GM23338 (cell line): Measurements from ENCODE around the gene GSN.

Experiments
- CREB1 ChIP-seq: fragments of 250-450 bp; sonication (Bioruptor Pico); IDR thresholded peaks from 2 replicates; pipeline ENCODE4 v1.5.0; 2020; ENCODE audit warnings: low read depth, mild to moderate bottlenecking, moderate library complexity
- EZH2 ChIP-seq: fragments of 200-600 bp; sonication (generic); IDR thresholded peaks from one replicate; pipeline ENCODE4 v1.8.0; 2017; ENCODE audit warnings: antibody characterized with exemption, mild to moderate bottlenecking, low read depth; ENCODE audit not compliant: unreplicated experiment
- EZH2phosphoT487 ChIP-seq: fragments of 200-600 bp; sonication (generic); IDR thresholded peaks from one replicate; pipeline ENCODE4 v1.8.1; 2018; ENCODE audit warnings: antibody characterized with exemption; ENCODE audit not compliant: unreplicated experiment
- JUNB ChIP-seq: IDR thresholded peaks from one replicate; pipeline ENCODE4 v1.6.1; 2016; ENCODE audit warnings: antibody characterized with exemption; ENCODE audit not compliant: unreplicated experiment
- POLR2AphosphoS5 ChIP-seq: IDR thresholded peaks from 2 replicates; pipeline ENCODE4 v1.6.1; 2016; ENCODE audit warnings: antibody characterized with exemption, low read depth
- STAT1 ChIP-seq: IDR thresholded peaks from one replicate; pipeline ENCODE4 v1.6.1; 2016; ENCODE audit warnings: antibody characterized with exemption; ENCODE audit not compliant: unreplicated experiment
- ZNF114 ChIP-seq: fragments of 250-450 bp; sonication (Bioruptor Pico); IDR thresholded peaks from 2 replicates; pipeline ENCODE4 v1.5.0; 2020; ENCODE audit warnings: mild to moderate bottlenecking, moderate library complexity
- TF ChIP-seq, protein P1 (sequence below), 2 experiments: fragments of 200-600 bp in 1 of 2; sonication (generic) in 1 of 2; conservative IDR thresholded peaks; 2 replicates each; pipeline versions ENCODE4 v1.5.1 to v1.6.1; 2016 to 2017; ENCODE audit warnings: antibody characterized with exemption in 2 of 2, low read depth in 2 of 2, mild to moderate bottlenecking in 2 of 2, moderate library complexity in 1 of 2
- TF ChIP-seq, protein P2 (sequence below): IDR thresholded peaks from one replicate; pipeline ENCODE4 v1.6.1; 2018; ENCODE audit warnings: antibody characterized with exemption; ENCODE audit not compliant: unreplicated experiment
- TF ChIP-seq, protein P3 (sequence below): IDR thresholded peaks from 2 replicates; pipeline ENCODE4 v1.6.1; 2016; ENCODE audit warnings: antibody characterized with exemption

DNA sequence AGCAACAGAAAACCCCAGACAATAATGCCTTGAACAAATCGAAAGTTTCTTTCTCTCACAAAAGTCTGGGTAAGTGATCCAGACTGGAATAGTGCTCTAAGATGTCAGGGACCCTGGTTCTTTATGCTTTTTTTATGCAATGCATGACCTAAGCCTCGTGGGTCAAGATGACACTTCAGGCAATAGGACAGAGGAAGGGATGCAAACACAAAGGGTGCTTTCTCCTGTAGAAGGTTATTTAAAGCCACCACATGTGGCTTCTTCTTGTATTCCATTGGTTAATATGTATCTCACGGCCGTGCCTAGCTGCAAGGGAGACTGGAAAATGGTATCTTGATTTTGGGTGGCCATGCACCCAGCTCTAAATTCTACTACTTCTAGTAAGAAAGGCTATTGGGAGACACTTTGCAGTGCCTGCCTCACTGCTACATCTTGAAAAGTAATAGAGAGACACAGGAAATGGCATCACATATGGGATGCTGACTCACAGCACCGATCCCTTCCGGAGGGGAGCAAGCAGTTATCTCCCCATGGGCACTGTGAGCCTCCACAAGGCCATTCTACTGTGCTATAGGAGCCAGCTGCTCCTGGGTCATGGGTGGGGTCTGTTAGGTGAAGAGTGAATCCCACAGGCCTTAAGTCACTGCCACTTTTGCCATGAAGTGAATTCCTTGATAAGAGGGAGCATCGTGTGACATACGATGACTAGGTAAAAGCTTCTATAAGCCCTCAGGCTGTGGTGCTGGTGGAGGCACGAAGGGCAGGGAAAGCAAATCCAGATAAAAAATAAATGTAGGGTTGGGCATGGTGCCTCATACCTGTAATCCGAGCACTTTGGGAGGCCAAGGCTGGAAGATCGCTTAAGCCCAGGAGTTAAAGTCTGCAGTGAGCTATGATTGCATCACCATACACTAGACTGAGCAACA lies 33.8 kb upstream of the GSN start:
- TF ChIP-seq, protein P1, sequence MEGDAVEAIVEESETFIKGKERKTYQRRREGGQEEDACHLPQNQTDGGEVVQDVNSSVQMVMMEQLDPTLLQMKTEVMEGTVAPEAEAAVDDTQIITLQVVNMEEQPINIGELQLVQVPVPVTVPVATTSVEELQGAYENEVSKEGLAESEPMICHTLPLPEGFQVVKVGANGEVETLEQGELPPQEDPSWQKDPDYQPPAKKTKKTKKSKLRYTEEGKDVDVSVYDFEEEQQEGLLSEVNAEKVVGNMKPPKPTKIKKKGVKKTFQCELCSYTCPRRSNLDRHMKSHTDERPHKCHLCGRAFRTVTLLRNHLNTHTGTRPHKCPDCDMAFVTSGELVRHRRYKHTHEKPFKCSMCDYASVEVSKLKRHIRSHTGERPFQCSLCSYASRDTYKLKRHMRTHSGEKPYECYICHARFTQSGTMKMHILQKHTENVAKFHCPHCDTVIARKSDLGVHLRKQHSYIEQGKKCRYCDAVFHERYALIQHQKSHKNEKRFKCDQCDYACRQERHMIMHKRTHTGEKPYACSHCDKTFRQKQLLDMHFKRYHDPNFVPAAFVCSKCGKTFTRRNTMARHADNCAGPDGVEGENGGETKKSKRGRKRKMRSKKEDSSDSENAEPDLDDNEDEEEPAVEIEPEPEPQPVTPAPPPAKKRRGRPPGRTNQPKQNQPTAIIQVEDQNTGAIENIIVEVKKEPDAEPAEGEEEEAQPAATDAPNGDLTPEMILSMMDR (conservative IDR thresholded peaks at IDR 0.05; ENCODE audit: low read depth in 2 of 2) = no peak
- no peak for TF ChIP-seq POLR2AphosphoS5
- TF ChIP-seq STAT1 = no peak
- TF ChIP-seq CREB1 (CRISPR knock-in tag) = no peak
- no peak for TF ChIP-seq EZH2phosphoT487
- TF ChIP-seq JUNB = no peak
- TF ChIP-seq EZH2 = no peak
- TF ChIP-seq, protein P2, sequence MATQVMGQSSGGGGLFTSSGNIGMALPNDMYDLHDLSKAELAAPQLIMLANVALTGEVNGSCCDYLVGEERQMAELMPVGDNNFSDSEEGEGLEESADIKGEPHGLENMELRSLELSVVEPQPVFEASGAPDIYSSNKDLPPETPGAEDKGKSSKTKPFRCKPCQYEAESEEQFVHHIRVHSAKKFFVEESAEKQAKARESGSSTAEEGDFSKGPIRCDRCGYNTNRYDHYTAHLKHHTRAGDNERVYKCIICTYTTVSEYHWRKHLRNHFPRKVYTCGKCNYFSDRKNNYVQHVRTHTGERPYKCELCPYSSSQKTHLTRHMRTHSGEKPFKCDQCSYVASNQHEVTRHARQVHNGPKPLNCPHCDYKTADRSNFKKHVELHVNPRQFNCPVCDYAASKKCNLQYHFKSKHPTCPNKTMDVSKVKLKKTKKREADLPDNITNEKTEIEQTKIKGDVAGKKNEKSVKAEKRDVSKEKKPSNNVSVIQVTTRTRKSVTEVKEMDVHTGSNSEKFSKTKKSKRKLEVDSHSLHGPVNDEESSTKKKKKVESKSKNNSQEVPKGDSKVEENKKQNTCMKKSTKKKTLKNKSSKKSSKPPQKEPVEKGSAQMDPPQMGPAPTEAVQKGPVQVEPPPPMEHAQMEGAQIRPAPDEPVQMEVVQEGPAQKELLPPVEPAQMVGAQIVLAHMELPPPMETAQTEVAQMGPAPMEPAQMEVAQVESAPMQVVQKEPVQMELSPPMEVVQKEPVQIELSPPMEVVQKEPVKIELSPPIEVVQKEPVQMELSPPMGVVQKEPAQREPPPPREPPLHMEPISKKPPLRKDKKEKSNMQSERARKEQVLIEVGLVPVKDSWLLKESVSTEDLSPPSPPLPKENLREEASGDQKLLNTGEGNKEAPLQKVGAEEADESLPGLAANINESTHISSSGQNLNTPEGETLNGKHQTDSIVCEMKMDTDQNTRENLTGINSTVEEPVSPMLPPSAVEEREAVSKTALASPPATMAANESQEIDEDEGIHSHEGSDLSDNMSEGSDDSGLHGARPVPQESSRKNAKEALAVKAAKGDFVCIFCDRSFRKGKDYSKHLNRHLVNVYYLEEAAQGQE = no peak
- TF ChIP-seq ZNF114 = no peak
- TF ChIP-seq, protein P3, sequence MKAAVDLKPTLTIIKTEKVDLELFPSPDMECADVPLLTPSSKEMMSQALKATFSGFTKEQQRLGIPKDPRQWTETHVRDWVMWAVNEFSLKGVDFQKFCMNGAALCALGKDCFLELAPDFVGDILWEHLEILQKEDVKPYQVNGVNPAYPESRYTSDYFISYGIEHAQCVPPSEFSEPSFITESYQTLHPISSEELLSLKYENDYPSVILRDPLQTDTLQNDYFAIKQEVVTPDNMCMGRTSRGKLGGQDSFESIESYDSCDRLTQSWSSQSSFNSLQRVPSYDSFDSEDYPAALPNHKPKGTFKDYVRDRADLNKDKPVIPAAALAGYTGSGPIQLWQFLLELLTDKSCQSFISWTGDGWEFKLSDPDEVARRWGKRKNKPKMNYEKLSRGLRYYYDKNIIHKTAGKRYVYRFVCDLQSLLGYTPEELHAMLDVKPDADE = no peak
